NCI-H1092 (cell line): ENCODE results near the gene RASGEF1C.

ENCODE experiments used
- DNase-seq: peaks from one replicate; lab custom pipeline; 2025; lab: John Stamatoyannopoulos, UW

RASGEF1C gene

DNA sequence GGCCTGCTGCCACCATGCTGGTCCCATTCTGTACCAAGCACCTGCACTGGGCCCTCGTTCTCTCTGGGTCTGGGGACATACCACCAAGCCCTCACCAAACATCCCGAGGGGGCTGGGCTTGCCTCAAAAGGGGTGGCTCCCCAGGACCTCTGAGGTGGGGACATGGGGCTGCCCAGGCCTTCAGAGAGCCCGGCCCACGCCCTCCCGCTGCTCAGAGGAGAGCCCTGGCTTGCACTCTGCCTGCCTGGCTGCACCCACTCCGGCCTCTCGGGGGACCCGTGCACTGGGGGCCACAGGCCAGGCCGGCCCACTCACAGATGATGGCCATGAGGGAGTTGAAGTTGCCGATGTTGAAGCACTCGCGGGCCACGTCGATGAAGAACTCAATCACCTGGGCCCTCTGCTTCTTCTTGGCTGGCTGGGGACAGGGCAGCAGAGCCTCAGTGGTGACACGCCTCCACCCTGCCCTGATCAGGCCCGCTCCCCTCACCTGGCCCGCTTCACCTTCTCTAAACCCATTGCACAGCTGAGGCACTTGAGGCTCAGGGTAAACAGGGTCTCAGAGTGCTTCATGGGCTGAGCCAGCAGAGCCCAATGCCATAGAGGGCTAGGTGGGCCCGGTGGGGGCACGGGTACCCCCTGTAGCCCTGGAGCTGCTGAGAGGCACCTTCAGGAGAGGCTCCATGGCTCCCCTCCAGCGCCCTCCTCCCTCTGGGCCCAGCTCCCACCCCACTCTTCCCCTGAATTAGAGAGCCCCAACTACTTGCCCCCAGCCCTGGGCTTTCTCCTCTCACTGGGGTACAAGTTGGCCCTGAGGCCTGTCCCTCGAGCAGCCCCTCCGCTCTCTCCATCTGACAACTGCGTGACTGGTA lies 89.7 kb downstream of the RASGEF1C start:
- no peak for DNase-seq

GRCh38 chr5:180118391-180118791 lies 90.6 kb downstream of the RASGEF1C start:
- DNase-seq = no peak

GRCh38 chr5:180117000-180117725 lies 91.8 kb downstream of the RASGEF1C start:
- no peak for DNase-seq

GRCh38 chr5:180116077-180116999 lies 92.7 kb downstream of the RASGEF1C start:
- no peak for DNase-seq

DNA sequence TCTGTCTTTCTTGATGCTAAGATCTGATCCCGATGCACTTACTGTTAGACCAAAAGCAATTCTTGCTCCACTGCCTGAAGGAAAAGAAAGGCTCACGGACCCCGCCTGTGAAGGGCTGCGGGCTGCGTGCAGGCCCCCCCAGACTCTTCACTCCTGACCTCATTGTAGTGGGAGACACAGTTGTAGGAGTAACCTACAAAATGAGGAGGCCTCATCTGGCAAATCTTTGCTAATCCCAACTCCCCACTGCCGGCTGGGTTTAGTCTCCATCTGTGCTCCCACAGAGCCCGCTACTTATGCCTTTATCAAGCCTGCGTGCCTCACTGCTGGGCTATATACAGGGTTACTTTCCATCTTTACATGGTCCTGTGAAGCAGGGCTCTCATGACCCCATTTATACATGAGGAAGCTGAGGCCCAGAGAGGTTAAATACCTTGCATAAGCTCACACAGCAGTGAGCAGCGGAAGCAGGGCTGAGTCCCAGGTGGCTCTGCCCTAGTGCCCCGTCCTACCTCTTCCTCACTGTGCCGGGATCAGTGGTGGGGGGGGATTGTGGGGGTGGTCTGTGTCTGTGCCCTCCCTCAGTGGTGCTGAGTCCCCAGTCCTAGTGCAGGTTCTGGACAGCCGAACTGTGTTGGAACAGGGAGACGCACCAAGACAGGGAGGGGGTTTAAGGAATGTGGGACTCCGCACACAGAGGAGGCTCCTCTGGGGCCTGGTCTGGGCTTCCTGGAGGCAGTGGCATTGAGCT lies 93.5 kb downstream of the RASGEF1C start:
- DNase-seq = no peak

DNA sequence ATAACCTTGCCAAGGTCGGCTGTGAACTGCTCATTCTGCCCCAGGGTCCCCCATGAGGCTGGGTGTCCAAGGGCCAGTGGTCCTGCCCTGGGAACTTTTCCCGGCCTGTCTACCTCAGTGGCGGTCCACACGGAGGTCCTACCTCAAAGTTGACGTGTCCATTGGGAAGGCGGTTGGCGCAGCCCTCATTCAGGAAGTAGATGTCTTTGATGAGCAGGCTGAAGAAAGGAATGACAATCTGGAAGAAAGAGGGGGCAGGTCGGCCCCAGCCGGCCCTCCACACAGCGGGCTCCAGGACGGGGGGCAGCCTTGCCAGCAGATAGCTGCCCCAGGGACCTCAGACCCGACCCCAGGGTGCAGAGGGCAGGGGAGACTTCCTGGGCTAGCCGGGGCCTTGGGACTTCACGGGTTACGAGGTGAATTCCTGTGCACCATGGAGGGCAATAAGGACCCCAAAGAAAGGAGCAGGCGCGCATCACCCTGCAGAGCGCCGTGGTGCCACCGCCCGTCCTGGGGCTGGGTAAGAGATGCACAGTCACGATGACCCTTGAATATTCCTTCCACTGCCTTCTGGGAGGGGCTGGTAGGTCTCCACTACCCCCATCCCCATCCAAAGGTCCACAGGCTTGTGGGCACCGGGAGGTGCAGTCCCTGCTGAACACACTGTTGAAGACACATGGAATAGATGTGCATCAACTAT lies 94.6 kb downstream of the RASGEF1C start:
- DNase-seq = no peak

DNA sequence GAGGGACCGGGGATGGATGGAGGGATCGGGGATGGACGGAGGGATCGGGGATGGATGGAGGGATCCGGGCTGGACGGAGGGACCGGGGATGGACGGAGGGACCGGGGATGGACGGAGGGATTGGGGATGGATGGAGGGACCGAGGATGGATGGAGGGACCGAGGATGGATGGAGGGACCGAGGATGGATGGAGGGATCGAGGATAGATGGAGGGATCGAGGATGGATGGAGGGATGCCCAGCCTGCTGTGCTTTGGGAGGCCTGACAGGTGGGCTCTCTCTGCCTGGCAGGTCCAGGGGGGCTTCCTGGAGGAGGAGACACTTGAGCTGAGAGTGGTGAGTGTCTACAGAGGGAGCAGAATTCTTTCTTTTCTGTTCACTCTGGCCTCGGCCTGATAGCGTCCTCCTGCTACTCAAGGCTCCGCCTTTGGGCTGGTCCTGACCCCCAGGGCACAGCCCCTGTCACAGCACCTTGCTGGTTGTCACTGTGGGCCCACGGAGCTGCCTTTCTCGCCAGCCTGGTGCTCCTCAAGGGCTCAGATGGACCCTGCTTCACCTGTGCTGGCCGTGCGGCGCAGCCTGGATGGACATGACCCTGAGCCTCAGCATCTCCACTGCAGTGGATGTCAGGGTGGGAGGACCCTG lies 95.2 kb downstream of the RASGEF1C start:
- no peak for DNase-seq

DNA sequence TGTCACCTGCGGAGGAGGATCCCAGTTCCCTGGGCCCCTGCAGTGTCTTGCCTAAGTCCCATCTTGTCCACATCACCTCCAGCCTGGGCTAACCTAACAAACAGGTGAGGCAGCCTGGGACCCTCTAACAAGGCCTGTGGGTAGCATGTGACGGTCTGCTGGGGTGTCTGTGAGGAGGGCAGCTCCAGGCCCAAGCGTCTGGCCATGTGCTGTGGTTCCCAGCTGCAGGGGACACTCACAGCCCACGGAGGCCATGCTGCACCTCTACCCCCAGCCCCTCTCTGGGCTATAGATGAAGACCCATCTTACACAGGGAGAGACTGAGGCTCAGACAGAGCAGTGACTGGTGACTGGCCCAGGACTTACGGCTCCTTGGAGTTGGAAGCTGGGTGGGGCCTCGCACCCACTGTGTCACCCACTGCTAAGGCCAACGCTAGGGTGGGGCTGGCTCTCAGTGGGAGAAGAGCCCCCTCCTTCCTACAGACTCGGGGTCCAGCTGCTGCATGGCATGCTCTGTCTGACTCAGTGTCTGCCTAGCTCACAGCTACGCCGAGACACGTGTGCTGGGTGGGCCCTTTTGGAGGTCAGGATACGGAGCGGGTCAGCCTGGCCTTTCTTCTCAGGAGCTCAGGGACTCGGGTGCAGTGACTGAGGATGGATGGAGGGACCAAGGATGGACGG lies 96.7 kb downstream of the RASGEF1C start:
- no peak for DNase-seq

DNA sequence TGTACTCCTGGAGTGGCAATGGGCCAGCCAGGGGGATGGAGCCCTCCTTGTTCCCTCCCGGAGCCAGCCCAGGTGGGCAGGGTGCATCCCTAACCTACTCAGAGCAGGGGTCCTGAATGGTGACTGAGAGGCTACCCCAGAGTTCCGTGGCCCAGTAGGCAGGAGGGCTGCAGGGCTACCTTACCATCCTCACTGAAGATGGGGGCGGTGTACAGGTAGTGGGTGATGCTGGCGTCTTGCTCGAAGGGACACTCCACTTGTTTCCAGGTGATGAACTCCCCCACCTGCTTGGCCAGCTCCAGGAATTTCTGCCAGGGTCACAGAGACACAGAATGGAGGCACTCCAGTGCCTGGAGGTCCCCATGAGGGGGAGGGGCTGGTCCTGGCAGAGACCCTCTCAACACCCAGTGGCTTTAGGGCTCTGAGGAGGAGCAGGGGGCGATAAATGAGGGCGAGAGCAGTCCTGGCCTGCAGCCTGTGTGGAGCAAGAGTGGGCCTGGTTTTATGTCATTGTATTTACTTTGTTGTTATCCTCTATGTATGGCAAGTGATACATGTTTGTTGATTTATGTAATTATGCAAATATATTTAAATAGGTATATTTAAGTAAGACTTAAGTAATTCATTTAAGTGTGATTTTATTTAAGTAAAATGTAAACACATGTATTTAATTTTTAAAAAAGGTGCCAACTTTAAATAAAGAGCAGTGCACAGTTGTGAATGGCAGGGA lies 97.6 kb downstream of the RASGEF1C start:
- no peak for DNase-seq

DNA sequence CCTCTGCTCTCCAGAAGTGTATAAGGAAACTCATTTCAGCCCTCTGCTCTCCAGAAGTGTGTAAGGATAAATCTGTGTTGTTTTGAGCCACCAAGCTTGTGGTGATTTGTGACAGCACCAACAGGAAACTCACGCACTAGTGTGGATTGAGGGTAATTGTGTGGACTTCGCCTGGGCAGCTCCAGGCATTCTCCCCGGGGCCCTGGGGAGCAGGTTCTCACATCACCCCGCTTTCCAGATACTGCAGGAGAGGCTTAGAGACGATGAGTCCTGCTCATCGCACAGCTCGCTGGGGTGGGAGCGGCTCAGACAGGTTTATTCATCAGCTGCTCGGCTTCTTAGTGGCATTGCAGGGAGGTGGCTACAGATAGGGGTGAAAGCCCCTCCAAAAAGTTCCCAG lies 99.1 kb downstream of the RASGEF1C start:
- no peak for DNase-seq

GRCh38 chr5:180107005-180107404 lies 102.0 kb downstream of the RASGEF1C start:
- no peak for DNase-seq

DNA sequence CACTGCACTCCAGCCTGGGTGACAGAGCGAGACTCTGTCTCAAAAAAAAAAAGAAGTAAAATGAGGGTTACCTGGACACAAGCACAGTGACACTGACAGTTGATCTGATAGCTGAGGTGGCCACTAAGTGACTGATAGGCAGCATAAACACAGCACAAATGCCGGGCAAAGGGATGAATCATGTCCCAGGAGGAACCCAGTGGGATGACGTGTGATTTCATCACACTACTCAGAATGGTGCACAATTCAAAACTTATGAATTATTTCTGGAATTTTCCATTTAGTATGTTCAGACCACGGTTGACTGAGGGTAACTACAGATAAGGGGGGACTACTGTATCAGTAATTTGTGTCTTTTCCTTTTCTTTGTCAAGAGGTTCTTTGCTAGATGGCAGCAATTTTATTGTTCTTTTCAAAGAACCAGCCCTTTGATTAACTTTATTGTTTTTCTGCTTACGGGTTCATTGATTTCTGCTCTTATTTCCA lies 103.1 kb downstream of the RASGEF1C start:
- DNase-seq = no peak

- DNase-seq = no peak
Observed at GRCh38 chr5:180104168-180104530, 104.9 kb downstream of the RASGEF1C start.

DNA sequence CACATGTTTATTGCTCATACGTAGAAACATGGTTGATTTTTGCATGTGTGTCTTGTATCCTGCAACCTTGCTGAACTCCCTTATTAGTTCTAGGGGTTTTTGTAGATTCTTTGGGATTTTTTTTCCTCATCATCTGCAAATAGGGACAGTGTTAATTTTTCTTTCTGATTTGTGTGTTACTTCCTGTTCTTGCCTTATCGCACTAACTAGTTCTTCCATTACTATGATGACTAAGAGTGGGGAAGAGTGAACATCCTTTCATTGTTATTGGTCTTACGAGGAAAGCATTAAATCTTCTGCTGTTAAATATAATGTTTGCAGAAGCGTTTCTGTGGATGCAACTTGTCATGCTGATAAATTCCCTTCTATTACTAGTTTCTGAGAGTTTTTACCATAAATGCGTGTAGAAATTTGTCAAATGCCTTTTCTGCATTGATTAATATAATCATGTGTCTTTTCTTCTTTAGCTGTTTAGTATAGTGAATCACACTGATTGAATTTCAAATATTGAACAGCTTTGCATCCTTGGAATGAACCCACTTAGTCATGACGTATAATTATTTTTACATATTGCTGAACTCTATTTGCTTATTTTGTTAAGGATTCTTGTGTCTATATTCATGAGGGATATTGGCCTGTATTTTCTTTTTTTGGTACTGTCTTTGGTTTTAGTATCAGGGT lies 105.4 kb downstream of the RASGEF1C start:
- no peak for DNase-seq

GRCh38 chr5:180102636-180103035 lies 106.4 kb downstream of the RASGEF1C start:
- no peak for DNase-seq

DNA sequence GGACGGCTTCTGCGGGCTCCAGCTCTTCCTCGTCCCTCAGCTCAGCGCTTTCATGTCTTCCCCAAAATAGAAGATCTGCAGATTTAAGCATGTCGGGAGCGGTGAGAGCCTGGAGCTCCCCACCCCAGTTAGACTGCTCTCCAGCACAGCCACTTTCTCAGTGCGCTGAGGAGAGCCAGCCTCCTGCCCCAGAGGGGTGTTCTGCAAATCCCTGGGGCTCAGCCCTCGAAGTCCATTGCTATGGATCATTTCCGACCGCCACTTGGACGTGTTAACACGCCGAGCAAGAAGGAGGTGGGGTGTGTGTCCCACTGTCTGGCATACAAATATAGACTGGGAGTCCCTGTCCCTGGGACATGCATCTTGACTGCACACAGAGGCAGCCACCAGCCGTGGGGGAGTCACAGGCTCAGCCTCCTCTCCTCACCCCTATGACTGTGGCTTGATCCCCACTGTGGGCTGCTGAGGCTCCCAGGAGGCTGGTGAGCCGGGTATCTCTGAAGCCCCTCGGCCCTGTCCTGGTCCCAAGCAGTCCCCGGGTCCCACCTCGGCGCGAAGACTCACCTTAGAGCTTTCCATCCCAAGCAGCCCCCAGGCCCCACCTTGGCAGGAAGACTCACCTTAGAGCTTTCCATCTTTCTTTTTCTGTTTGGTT lies 107.4 kb downstream of the RASGEF1C start:
- DNase-seq = no peak

GRCh38 chr5:180100621-180101450 lies 108.2 kb downstream of the RASGEF1C start:
- DNase-seq = no peak
